AG04450 (cell line): ENCODE results near the gene PARD3B. TPM values are rescaled to one million over a fixed set of nuclear protein-coding genes. Genes with fewer than 3 reads are reported as not detected.

Experiments
- CTCF ChIA-PET: fragments of 300-600, 350-600 bp; formaldehyde crosslinking; extraction: SDS; loops from one replicate; lab custom pipeline; 2022; ENCODE audit warnings: antibody characterized with exemption, inconsistent platforms; lab: Charles Lee
- POLR2A ChIA-PET: fragments of 350-600 bp; formaldehyde crosslinking; extraction: SDS; loops from one replicate; lab custom pipeline; 2021; ENCODE audit warnings: antibody characterized with exemption, inconsistent platforms; lab: Yijun Ruan, JAX
- DNase-seq: peaks from one replicate; pipeline ENCODE4 v3.0.0-alpha.2; 2011; ENCODE audit warnings: low read depth, low spot score
- H3K27ac ChIP-seq: one replicate; pipeline ENCODE4 v1.5.1; 2012; ENCODE audit warnings: low read depth, low read length, control low read depth
- H3K27me3 ChIP-seq: one replicate; pipeline ENCODE4 v1.6.0; 2012; ENCODE audit warnings: low read length; ENCODE audit not compliant: control insufficient read depth, insufficient read depth
- H3K4me3 ChIP-seq: 2 replicates; pipeline ENCODE4 v1.5.1; 2011; ENCODE audit warnings: mild to moderate bottlenecking, low read depth, low read length, control low read depth
- H3K9me3 ChIP-seq: 2 replicates; pipeline ENCODE4 v1.5.1; 2012; ENCODE audit warnings: low read length; ENCODE audit not compliant: control insufficient read depth, insufficient read depth
- polyA plus RNA-seq: library from polyadenylated mRNA; depleted of rRNA; stranded (reverse); fragments of >200 nt; gene quantifications from 2 replicates; pipeline ENCODE4 v1.2.3, GENCODE V29; 2011
- TF ChIP-seq, protein P1 (sequence below): IDR thresholded peaks from 2 replicates; pipeline ENCODE4 v1.5.1; 2011; ENCODE audit warnings: low read depth, low read length, control low read depth, inconsistent platforms

PARD3B gene
- polyA plus RNA-seq, 1 experiment = 8.5 TPM

DNA sequence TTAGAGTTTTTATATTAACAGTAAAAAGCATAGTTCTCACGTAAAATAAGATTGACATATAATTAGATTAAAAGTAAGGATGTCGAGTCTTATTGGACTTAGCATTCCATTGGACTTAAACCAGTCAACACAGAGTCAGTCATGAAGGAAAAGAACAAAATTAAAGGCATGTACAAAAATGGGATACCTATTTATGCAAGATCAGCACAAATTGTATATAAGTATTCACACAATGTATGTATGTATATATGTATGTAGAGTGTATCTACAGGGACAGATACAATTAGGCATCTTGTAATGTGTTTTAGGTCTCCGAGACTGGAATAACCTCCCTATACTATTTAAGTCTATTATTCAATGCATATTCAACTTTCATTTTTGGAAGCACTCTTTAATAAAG is 419.1 kb downstream of the PARD3B start:
- Histone ChIP-seq H3K27ac (no peak overlapping the region), H3K27me3 (no peaks in the 10 kb centered on the region), H3K9me3 (no peaks in the 10 kb centered on the region), H3K4me3 (no peak overlapping the region)
- CTCF ChIA-PET = interaction anchor here (0.6 kb wide), 1 partner anchor 683 kb away, joined by 4 read pairs; no protein-coding TSS in a partner anchor
- POLR2A ChIA-PET = no interaction called here
- DNase-seq = no peak
- TF ChIP-seq, protein P1, sequence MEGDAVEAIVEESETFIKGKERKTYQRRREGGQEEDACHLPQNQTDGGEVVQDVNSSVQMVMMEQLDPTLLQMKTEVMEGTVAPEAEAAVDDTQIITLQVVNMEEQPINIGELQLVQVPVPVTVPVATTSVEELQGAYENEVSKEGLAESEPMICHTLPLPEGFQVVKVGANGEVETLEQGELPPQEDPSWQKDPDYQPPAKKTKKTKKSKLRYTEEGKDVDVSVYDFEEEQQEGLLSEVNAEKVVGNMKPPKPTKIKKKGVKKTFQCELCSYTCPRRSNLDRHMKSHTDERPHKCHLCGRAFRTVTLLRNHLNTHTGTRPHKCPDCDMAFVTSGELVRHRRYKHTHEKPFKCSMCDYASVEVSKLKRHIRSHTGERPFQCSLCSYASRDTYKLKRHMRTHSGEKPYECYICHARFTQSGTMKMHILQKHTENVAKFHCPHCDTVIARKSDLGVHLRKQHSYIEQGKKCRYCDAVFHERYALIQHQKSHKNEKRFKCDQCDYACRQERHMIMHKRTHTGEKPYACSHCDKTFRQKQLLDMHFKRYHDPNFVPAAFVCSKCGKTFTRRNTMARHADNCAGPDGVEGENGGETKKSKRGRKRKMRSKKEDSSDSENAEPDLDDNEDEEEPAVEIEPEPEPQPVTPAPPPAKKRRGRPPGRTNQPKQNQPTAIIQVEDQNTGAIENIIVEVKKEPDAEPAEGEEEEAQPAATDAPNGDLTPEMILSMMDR = no peak

DNA sequence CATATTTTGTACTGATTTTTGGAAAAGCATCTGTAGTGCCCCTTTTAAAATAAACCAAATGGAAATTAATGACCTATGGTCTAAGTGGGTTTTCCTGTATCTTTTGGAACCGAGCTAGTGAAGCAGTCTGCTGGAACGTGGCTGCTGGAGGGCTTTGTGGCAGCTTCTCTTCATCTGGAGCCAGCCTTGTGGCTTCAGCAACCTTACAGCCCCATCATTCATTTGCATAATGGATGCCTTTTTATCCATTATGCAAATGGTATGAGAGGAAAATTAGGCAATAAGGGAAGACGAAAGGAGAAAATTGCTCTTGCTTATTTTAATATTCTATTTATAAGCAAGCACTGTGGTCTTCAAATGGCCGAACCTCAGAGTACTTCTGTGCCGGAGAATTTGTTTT is 421.0 kb downstream of the PARD3B start:
- POLR2A ChIA-PET = no interaction called here
- DNase-seq = no peak
- Histone ChIP-seq H3K9me3 (no peaks in the 10 kb centered on the region), H3K27ac (no peak overlapping the region), H3K27me3 (no peaks in the 10 kb centered on the region), H3K4me3 (no peak overlapping the region)
- CTCF ChIA-PET = no interaction called here
- TF ChIP-seq, protein P1 = no peak

DNA sequence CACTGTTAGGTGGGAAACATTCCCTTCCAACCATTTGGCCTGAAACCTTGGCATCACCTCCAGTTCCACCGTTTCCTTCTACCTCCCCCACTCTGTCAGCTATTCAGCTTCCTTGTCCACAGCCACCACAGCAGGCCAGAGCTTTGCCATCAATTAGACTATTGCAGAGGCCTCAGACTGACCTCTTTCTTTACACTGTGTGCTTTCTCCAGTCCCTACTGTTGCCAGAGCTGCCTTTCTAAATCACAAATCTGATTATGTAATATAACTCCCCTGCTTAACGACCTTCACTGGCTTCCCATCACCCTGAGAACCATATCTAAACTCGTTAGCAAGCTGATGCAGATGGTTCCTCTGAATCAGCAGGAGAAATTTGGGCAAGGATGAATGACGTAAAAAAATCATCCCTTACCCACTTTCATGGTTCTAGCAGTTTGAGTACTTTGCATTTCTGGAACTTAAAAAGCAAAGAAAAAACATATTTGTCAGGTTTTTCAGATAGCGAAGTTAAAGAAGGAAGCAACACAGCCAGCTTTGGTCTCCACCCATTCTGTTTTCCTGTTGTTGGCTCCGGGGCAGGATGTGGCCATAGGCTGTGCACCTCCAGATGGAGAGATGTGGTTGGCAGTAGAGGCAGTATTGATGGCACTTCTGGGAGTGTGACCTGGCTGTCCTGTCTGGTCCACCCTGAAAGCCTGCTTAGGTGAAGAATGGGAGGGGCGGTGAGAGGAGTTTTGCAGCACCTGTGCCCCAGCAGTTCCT is 422.1 kb downstream of the PARD3B start:
- TF ChIP-seq, protein P1 = no peak
- no peaks in the 10 kb centered on the region for H3K9me3 ChIP-seq
- H3K4me3 ChIP-seq = no peak overlapping the region
- DNase-seq = no peak
- H3K27ac ChIP-seq = no peak overlapping the region
- H3K27me3 ChIP-seq = no peaks in the 10 kb centered on the region
- POLR2A ChIA-PET = no interaction called here
- CTCF ChIA-PET = no interaction called here

DNA sequence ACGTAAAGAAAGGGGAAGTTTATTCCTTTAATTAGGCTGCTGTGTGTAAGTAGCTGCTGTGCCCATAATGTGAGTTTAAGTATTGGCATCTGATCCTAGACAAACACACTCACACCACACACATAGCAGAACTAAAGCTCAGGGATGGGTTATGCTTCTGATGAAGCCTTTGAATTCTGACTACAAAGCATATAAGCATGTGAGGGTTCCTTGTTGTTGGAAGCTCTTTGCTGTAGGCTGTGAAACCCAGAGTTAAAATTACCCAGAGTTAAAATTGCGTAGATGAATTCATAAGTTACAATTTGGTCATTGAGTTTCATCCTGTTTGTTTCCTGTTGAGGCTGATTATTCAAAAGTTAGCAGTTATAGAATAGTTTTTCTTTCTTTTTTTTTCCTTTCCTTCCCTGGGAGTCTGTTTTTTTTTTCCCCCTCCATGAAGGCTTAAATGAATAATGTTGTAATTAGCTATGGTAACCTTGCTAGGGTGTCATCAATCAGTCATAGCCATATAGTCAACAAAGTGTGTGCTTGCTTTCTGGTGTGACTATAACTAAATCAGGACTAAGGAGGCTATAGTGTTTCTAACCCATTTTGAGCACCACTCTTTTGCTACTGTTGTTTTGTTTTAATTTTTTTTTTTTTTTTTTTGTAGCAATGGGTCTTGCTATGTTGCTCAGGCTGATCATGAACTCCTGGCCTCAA is 426.1 kb downstream of the PARD3B start:
- POLR2A ChIA-PET = no interaction called here
- no peak for DNase-seq
- H3K4me3 ChIP-seq = no peak overlapping the region
- no peaks in the 10 kb centered on the region for H3K9me3 ChIP-seq
- no peaks in the 10 kb centered on the region for H3K27me3 ChIP-seq
- CTCF ChIA-PET = interaction anchor here (0.7 kb wide), 2 partner anchors 41 to 826 kb away, joined by 3 read pairs; no protein-coding TSS in a partner anchor
- TF ChIP-seq, protein P1 = no peak
- no peak overlapping the region for H3K27ac ChIP-seq

DNA sequence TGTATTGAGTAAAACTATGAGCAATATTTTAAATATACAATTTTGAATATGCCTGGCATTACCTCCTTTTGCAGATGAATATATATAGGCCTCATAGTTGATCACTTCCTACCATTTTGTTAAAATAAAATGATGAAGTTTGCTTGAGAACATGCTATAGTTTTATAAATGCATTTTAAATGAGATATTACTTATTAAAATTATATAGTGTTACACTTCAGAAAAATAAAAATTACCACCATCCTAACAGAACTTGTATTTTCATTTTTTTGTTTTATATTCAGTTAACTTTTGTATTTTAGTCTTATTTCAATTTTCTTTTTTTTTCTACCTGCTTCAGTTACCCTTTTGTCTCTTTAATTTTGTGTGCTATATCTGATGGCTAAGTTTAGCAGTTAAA is 426.9 kb downstream of the PARD3B start:
- TF ChIP-seq, protein P1 = no peak
- Histone ChIP-seq H3K27me3 (no peaks in the 10 kb centered on the region), H3K9me3 (no peaks in the 10 kb centered on the region), H3K27ac (no peak overlapping the region), H3K4me3 (no peak overlapping the region)
- no peak for DNase-seq
- ChIA-PET POLR2A (no interaction called here), CTCF (interaction anchor here (0.7 kb wide), 2 partner anchors 41 to 827 kb away, joined by 3 read pairs; no protein-coding TSS in a partner anchor)
